GM23338 (cell line): ENCODE data around the gene TSHZ3. TPM values are rescaled to one million over a fixed set of nuclear protein-coding genes. Genes with fewer than 3 reads are reported as not detected.
A peak's percentile ranks its signal among the peaks of the same experiment; 100 is the strongest.

Source experiments
- ATAC-seq: fragments of 200-7000 bp; cut with Tn5 transposase; 3 replicates; pipeline ENCODE4 v1.9.1; 2020
- DNase-seq: peaks from one replicate; pipeline ENCODE4 v3.0.0-alpha.2; 2015; ENCODE audit warnings: low spot score
- H2AFZ ChIP-seq: fragments of 200-600 bp; sonication (generic); 2 replicates; pipeline ENCODE4 v1.8.0; 2016; ENCODE audit warnings: antibody characterized with exemption, mild to moderate bottlenecking, moderate library complexity
- H3F3A ChIP-seq: fragments of 200-600 bp; sonication (generic); replicated peaks from 2 replicates; pipeline ENCODE4 v1.8.0; 2017; ENCODE audit warnings: antibody characterized with exemption, mixed run types, low read depth
- H3K27ac ChIP-seq: fragments of 200-600 bp; sonication (generic); 2 replicates; pipeline ENCODE4 v1.6.1; 2016; ENCODE audit warnings: low read depth
- H3K27me3 ChIP-seq: fragments of 200-600 bp; sonication (generic); 2 replicates; pipeline ENCODE4 v1.8.0; 2016; ENCODE audit warnings: mild to moderate bottlenecking, mixed run types, moderate library complexity; ENCODE audit not compliant: insufficient read depth
- H3K36me3 ChIP-seq: fragments of 200-600 bp; sonication (generic); 2 replicates; pipeline ENCODE4 v1.8.0; 2016; ENCODE audit warnings: mild to moderate bottlenecking; ENCODE audit not compliant: insufficient read depth
- H3K4me1 ChIP-seq: fragments of 200-600 bp; sonication (generic); 2 replicates; pipeline ENCODE4 v1.8.0; 2016; ENCODE audit warnings: mild to moderate bottlenecking, moderate library complexity; ENCODE audit not compliant: insufficient read depth
- H3K4me2 ChIP-seq: fragments of 200-600 bp; sonication (generic); 2 replicates; pipeline ENCODE4 v1.7.1; 2017; ENCODE audit warnings: mixed run types
- H3K4me3 ChIP-seq: fragments of 200-600 bp; sonication (generic); 2 replicates; pipeline ENCODE4 v1.6.1; 2016; ENCODE audit warnings: mixed run types
- H3K79me2 ChIP-seq: fragments of 200-600 bp; sonication (generic); replicated peaks from 2 replicates; pipeline ENCODE4 v1.8.0; 2017; ENCODE audit warnings: mild to moderate bottlenecking; ENCODE audit not compliant: insufficient read depth
- H3K9me2 ChIP-seq: fragments of 200-600 bp; sonication (generic); 2 replicates; pipeline ENCODE4 v1.8.0; 2017; ENCODE audit not compliant: insufficient read depth
- H4K20me1 ChIP-seq: fragments of 200-600 bp; sonication (generic); replicated peaks from 2 replicates; pipeline ENCODE4 v1.8.0; 2017; ENCODE audit warnings: mild to moderate bottlenecking; ENCODE audit not compliant: insufficient read depth
- H3K27ac Mint-ChIP-seq: 2 replicates; pipeline ENCODE4 v1.8.0; 2020; ENCODE audit warnings: inconsistent platforms, mild to moderate bottlenecking, moderate library complexity, mixed read lengths
- H3K27me3 Mint-ChIP-seq: 3 replicates; pipeline ENCODE4 v1.8.0; 2022; ENCODE audit warnings: low read depth, mild to moderate bottlenecking, moderate library complexity, mixed read lengths, inconsistent platforms; ENCODE audit not compliant: insufficient read depth, poor library complexity
- H3K36me3 Mint-ChIP-seq: 3 replicates; pipeline ENCODE4 v1.8.0; 2021; ENCODE audit warnings: low read depth, mild to moderate bottlenecking, inconsistent platforms, moderate library complexity, mixed read lengths
- H3K4me1 Mint-ChIP-seq: 3 replicates; pipeline ENCODE4 v1.8.0; 2020; ENCODE audit warnings: mild to moderate bottlenecking, inconsistent platforms, mixed read lengths
- H3K4me3 Mint-ChIP-seq: 3 replicates; pipeline ENCODE4 v1.8.0; 2021; ENCODE audit warnings: moderate library complexity, mild to moderate bottlenecking, inconsistent platforms, mixed read lengths
- H3K9me3 Mint-ChIP-seq: 3 replicates; pipeline ENCODE4 v1.8.0; 2020; ENCODE audit warnings: moderate library complexity, mild to moderate bottlenecking, inconsistent platforms, mixed read lengths
- EZH2 ChIP-seq: fragments of 200-600 bp; sonication (generic); IDR thresholded peaks from one replicate; pipeline ENCODE4 v1.8.0; 2017; ENCODE audit warnings: antibody characterized with exemption, mild to moderate bottlenecking, low read depth; ENCODE audit not compliant: unreplicated experiment
- EZH2phosphoT487 ChIP-seq: fragments of 200-600 bp; sonication (generic); IDR thresholded peaks from one replicate; pipeline ENCODE4 v1.8.1; 2018; ENCODE audit warnings: antibody characterized with exemption; ENCODE audit not compliant: unreplicated experiment
- POLR2AphosphoS5 ChIP-seq: IDR thresholded peaks from 2 replicates; pipeline ENCODE4 v1.6.1; 2016; ENCODE audit warnings: antibody characterized with exemption, low read depth
- ZNF331 ChIP-seq: fragments of 250-450 bp; sonication (Bioruptor Pico); IDR thresholded peaks from 2 replicates; pipeline ENCODE4 v1.5.0; 2020; ENCODE audit warnings: low read depth, mild to moderate bottlenecking, moderate library complexity
- polyA plus RNA-seq: library from polyadenylated mRNA; unstranded; fragments of >200 nt; fragmentation: Nextera tagmentation; extraction: Ambion mirVana; gene quantifications from 2 replicates; pipeline ENCODE4 v1.2.1, GENCODE V29; 2016
- total RNA-seq: library from RNA; depleted of rRNA; stranded (reverse); fragments of >200 nt; shearing (Covaris generic); gene quantifications from 2 replicates; pipeline ENCODE4 v1.2.3, GENCODE V29; 2014
- TF ChIP-seq, protein P1 (sequence below): IDR thresholded peaks from one replicate; pipeline ENCODE4 v1.6.1; 2018; ENCODE audit warnings: antibody characterized with exemption; ENCODE audit not compliant: unreplicated experiment

The TSHZ3 gene
- total and polyA plus RNA-seq, 2 experiments from 2014 or later: 3.8 to 8.9 TPM

DNA sequence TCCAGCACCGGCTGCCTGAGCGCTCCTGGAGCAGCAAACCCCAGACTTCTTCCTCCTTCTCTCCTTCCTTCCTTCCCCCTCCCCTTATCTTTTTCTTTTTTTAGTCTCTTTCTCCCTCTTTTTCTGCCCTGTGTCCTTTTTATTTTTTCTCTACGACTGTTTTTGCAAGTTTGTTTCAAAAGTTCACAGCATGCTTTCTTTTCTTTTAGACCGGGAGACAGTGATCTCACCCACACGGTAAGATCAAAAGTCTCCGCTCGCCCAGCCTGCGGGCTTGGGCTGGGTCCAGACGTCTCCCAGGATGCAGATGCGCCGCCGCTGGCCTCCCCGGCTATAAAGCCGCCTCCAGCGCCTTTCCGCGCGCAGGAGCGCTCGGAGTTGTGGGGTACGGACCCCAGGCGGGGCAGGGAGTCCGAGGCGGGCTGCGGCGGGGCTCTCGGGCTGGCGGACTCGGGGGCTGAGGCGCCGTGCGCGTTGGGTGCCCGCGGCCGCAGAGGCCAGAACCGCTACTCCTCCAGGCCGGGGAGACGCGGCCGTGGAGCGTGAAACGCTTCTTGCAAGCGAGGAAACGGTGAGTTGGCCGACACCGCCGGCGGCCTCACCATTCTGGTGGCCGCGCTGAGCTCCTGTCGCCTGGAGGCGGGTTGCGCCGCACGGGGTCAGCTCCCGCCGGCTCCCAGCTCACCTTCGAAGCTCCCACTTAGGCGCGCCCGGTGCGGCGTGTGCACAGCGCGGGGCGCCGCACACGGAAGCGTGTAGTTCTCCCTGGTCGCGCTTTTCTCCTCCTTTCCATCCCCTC is 2.0 kb upstream of the TSHZ3 start:
- Mint-ChIP-seq H3K27ac (no peak overlapping the region), H3K36me3 (peaks cover 2% of the 10 kb centered on the region; the same call in 2 of the 3 replicates)

DNA sequence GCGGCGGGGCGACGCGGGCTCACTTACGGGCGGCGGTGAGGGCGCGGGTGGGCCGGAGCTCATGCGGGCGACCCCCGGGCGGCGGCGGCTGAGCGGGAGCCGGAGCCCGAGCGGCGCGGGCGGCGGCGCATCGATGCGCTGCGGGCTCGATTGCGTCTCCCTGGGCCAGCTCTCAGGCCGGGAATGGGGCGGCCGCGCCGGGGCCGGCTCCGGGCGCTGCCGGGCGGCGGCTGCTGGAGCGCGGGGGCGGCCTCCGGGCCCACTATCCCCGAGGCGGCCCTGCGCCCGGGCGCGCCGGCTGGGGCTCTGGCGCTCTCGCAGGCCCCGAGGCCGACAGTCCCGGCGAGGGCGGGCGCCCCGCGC is 1.4 kb upstream of the TSHZ3 start:
- H3K79me2 ChIP-seq: peaks cover 28% of the 10 kb centered on the region
- peaks cover 5% of the 10 kb centered on the region; the same call in 2 of the 3 replicates for H3K9me3 Mint-ChIP-seq
- TF ChIP-seq, protein P1, sequence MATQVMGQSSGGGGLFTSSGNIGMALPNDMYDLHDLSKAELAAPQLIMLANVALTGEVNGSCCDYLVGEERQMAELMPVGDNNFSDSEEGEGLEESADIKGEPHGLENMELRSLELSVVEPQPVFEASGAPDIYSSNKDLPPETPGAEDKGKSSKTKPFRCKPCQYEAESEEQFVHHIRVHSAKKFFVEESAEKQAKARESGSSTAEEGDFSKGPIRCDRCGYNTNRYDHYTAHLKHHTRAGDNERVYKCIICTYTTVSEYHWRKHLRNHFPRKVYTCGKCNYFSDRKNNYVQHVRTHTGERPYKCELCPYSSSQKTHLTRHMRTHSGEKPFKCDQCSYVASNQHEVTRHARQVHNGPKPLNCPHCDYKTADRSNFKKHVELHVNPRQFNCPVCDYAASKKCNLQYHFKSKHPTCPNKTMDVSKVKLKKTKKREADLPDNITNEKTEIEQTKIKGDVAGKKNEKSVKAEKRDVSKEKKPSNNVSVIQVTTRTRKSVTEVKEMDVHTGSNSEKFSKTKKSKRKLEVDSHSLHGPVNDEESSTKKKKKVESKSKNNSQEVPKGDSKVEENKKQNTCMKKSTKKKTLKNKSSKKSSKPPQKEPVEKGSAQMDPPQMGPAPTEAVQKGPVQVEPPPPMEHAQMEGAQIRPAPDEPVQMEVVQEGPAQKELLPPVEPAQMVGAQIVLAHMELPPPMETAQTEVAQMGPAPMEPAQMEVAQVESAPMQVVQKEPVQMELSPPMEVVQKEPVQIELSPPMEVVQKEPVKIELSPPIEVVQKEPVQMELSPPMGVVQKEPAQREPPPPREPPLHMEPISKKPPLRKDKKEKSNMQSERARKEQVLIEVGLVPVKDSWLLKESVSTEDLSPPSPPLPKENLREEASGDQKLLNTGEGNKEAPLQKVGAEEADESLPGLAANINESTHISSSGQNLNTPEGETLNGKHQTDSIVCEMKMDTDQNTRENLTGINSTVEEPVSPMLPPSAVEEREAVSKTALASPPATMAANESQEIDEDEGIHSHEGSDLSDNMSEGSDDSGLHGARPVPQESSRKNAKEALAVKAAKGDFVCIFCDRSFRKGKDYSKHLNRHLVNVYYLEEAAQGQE: no peak
- peak; percentile 70 for DNase-seq
- H3K27ac ChIP-seq: no peak overlapping the region
- H3K9me2 ChIP-seq: no peaks in the 10 kb centered on the region
- peaks cover 52% of the 10 kb centered on the region for H3K4me1 Mint-ChIP-seq
- peak overlapping the region; percentile 92 for H3K4me3 ChIP-seq
- H3K36me3 ChIP-seq: no peaks in the 10 kb centered on the region
- peak; percentile 2; the same call in 2 of the 3 replicates for ATAC-seq
- H3K27me3 ChIP-seq: peaks cover 77% of the 10 kb centered on the region
- H3F3A ChIP-seq: peaks cover 7% of the 10 kb centered on the region
- H3K27ac Mint-ChIP-seq: no peak overlapping the region
- peak overlapping the region; percentile 93 for H3K4me3 Mint-ChIP-seq
- H3K36me3 Mint-ChIP-seq: peaks cover 2% of the 10 kb centered on the region; the same call in 2 of the 3 replicates
- peak overlapping the region; percentile 98 for H3K4me2 ChIP-seq
- H4K20me1 ChIP-seq: peaks cover 19% of the 10 kb centered on the region
- H2AFZ ChIP-seq: peak overlapping the region; percentile 85; the same call in 1 of the 2 replicates
- peaks cover 54% of the 10 kb centered on the region for H3K4me1 ChIP-seq
- H3K27me3 Mint-ChIP-seq: peaks cover 65% of the 10 kb centered on the region

More for the DNA sequence above, 2.0 kb upstream of the TSHZ3 start:
- H3K9me2 ChIP-seq: no peaks in the 10 kb centered on the region
- TF ChIP-seq POLR2AphosphoS5: peak; percentile 24; the same call in 1 of the 2 replicates
- TF ChIP-seq EZH2phosphoT487: no peak
- TF ChIP-seq EZH2: peak; percentile 88
- TF ChIP-seq ZNF331: no peak
- peak overlapping the region; percentile 85 for H2AFZ ChIP-seq
- H3K4me3 Mint-ChIP-seq: peak overlapping the region; percentile 93
- H4K20me1 ChIP-seq: peaks cover 17% of the 10 kb centered on the region
- H3F3A ChIP-seq: peaks cover 7% of the 10 kb centered on the region
- H3K27me3 Mint-ChIP-seq: peaks cover 69% of the 10 kb centered on the region
- no peaks in the 10 kb centered on the region for H3K36me3 ChIP-seq
- H3K79me2 ChIP-seq: peaks cover 23% of the 10 kb centered on the region
- H3K27me3 ChIP-seq: peaks cover 77% of the 10 kb centered on the region
- H3K4me3 ChIP-seq: peak overlapping the region; percentile 83
- peaks cover 5% of the 10 kb centered on the region; the same call in 2 of the 3 replicates for H3K9me3 Mint-ChIP-seq
- ATAC-seq: peak; percentile 5
- H3K4me1 ChIP-seq: peaks cover 56% of the 10 kb centered on the region
- H3K27ac ChIP-seq: no peak overlapping the region
- H3K4me1 Mint-ChIP-seq: peaks cover 56% of the 10 kb centered on the region
- DNase-seq: peak; percentile 62
- H3K4me2 ChIP-seq: peak overlapping the region; percentile 98
